WTC11 (cell line): ENCODE results near the gene SLC10A3. TPM values are rescaled to one million over a fixed set of nuclear protein-coding genes. Genes with fewer than 3 reads are reported as not detected.

Experiments
- ATAC-seq: fragments of 200-7000 bp; cut with Tn5 transposase; 2 replicates; pipeline ENCODE4 v1.10.0; 2021; ENCODE audit warnings: mild to moderate bottlenecking, moderate library complexity
- CTCF ChIA-PET: fragments of 300-600 bp; sonication (Branson Sonifier 250); formaldehyde crosslinking; loops from one replicate; lab custom pipeline; 2021; ENCODE audit warnings: antibody characterized with exemption; lab: Charles Lee
- POLR2A ChIA-PET: fragments of 350-600 bp; sonication (Branson Sonifier 250); formaldehyde crosslinking; loops from one replicate; lab custom pipeline; 2021; ENCODE audit warnings: antibody characterized with exemption; lab: Charles Lee
- DNase-seq: peaks from one replicate; pipeline ENCODE4 v3.0.0; 2021; ENCODE audit warnings: low spot score
- H3K27ac Mint-ChIP-seq: 2 replicates; pipeline ENCODE4 v1.8.0; 2021; ENCODE audit warnings: mixed read lengths
- H3K27me3 Mint-ChIP-seq: 2 replicates; pipeline ENCODE4 v1.8.0; 2021; ENCODE audit warnings: low read depth, mild to moderate bottlenecking, moderate library complexity, mixed read lengths
- H3K36me3 Mint-ChIP-seq: 2 replicates; pipeline ENCODE4 v1.8.0; 2021; ENCODE audit warnings: mixed read lengths
- H3K4me1 Mint-ChIP-seq: 2 replicates; pipeline ENCODE4 v1.8.0; 2022; ENCODE audit warnings: mixed read lengths
- H3K4me3 Mint-ChIP-seq: 2 replicates; pipeline ENCODE4 v1.8.0; 2021; ENCODE audit warnings: mild to moderate bottlenecking, moderate library complexity, mixed read lengths
- H3K9me3 Mint-ChIP-seq: 2 replicates; pipeline ENCODE4 v1.8.0; 2021; ENCODE audit warnings: mixed read lengths
- ATF1 ChIP-seq: sonication (generic); formaldehyde crosslinking; IDR thresholded peaks from 2 replicates; pipeline ENCODE4 v1.8.1; 2023; ENCODE audit warnings: mild to moderate bottlenecking, moderate library complexity, missing genetic modification reagents
- CREM ChIP-seq: sonication (generic); formaldehyde crosslinking; IDR thresholded peaks from 2 replicates; pipeline ENCODE4 v1.8.1; 2022; ENCODE audit warnings: mild to moderate bottlenecking, missing genetic modification reagents, moderate library complexity
- ESRRA ChIP-seq: sonication (generic); formaldehyde crosslinking; IDR thresholded peaks from 2 replicates; pipeline ENCODE4 v1.8.1; 2022; ENCODE audit warnings: mild to moderate bottlenecking, missing genetic modification reagents, borderline replicate concordance
- FOXK1 ChIP-seq: sonication (generic); formaldehyde crosslinking; IDR thresholded peaks from 2 replicates; pipeline ENCODE4 v1.8.0; 2022; ENCODE audit warnings: mild to moderate bottlenecking, moderate library complexity, missing genetic modification reagents
- GABPB1 ChIP-seq: sonication (generic); formaldehyde crosslinking; IDR thresholded peaks from 2 replicates; pipeline ENCODE4 v1.8.1; 2023; ENCODE audit warnings: mild to moderate bottlenecking, missing genetic modification reagents
- NFATC4 ChIP-seq: fragments of 250-450 bp; sonication (Bioruptor Pico); IDR thresholded peaks from 2 replicates; pipeline ENCODE4 v1.9.0; 2021; ENCODE audit warnings: mild to moderate bottlenecking
- NFE2L1 ChIP-seq: sonication (generic); formaldehyde crosslinking; IDR thresholded peaks from 2 replicates; pipeline ENCODE4 v1.8.1; 2023; ENCODE audit warnings: missing genetic modification reagents
- NR2C2 ChIP-seq: sonication (generic); formaldehyde crosslinking; IDR thresholded peaks from 2 replicates; pipeline ENCODE4 v1.8.0; 2022; ENCODE audit warnings: mild to moderate bottlenecking, missing genetic modification reagents
- SOX15 ChIP-seq: fragments of 250-450 bp; sonication (Bioruptor Pico); IDR thresholded peaks from 2 replicates; pipeline ENCODE4 v1.9.0; 2021; ENCODE audit warnings: mild to moderate bottlenecking
- SP1 ChIP-seq: sonication (generic); formaldehyde crosslinking; conservative IDR thresholded peaks from 2 replicates; pipeline ENCODE4 v1.8.1; 2022; ENCODE audit warnings: missing genetic modification reagents
- TEAD1 ChIP-seq: sonication (generic); formaldehyde crosslinking; IDR thresholded peaks from 2 replicates; pipeline ENCODE4 v1.8.0; 2022; ENCODE audit warnings: mild to moderate bottlenecking, missing genetic modification reagents
- ZBTB21 ChIP-seq: sonication (generic); formaldehyde crosslinking; IDR thresholded peaks from 2 replicates; pipeline ENCODE4 v1.8.1; 2023; ENCODE audit warnings: mild to moderate bottlenecking, missing genetic modification reagents, borderline replicate concordance
- ZNF219 ChIP-seq: sonication (generic); formaldehyde crosslinking; IDR thresholded peaks from 2 replicates; pipeline ENCODE4 v1.8.0; 2023; ENCODE audit warnings: missing genetic modification reagents, mild to moderate bottlenecking, borderline replicate concordance
- total RNA-seq: library from RNA; stranded (reverse); gene quantifications from 3 replicates; pipeline ENCODE4 v1.2.3, GENCODE V29; 2021
- TF ChIP-seq, protein P1 (sequence below): sonication (generic); formaldehyde crosslinking; IDR thresholded peaks from 2 replicates; pipeline ENCODE4 v1.8.1; 2022; ENCODE audit warnings: low read depth, mild to moderate bottlenecking, moderate library complexity, missing genetic modification reagents, borderline replicate concordance
- TF ChIP-seq, protein P2 (sequence below): sonication (generic); formaldehyde crosslinking; IDR thresholded peaks from 2 replicates; pipeline ENCODE4 v1.8.1; 2022; ENCODE audit warnings: mild to moderate bottlenecking, moderate library complexity, missing genetic modification reagents
- TF ChIP-seq, protein P3 (sequence below): sonication (generic); formaldehyde crosslinking; IDR thresholded peaks from 2 replicates; pipeline ENCODE4 v1.8.0; 2023; ENCODE audit warnings: mild to moderate bottlenecking, missing genetic modification reagents
- TF ChIP-seq, protein P4 (sequence below): fragments of 250-450 bp; sonication (Bioruptor Pico); IDR thresholded peaks from 2 replicates; pipeline ENCODE4 v1.9.0; 2021; ENCODE audit warnings: mild to moderate bottlenecking, borderline replicate concordance
- TF ChIP-seq, protein P5 (sequence below): sonication (generic); formaldehyde crosslinking; IDR thresholded peaks from 2 replicates; pipeline ENCODE4 v1.8.1; 2023; ENCODE audit warnings: mild to moderate bottlenecking, missing genetic modification reagents
- TF ChIP-seq, protein P6 (sequence below): sonication (generic); formaldehyde crosslinking; IDR thresholded peaks from 2 replicates; pipeline ENCODE4 v1.8.1; 2022; ENCODE audit warnings: low read depth, missing genetic modification reagents, borderline replicate concordance
- TF ChIP-seq, protein P7 (sequence below): sonication (generic); formaldehyde crosslinking; IDR thresholded peaks from 2 replicates; pipeline ENCODE4 v1.8.0; 2022; ENCODE audit warnings: mild to moderate bottlenecking, missing genetic modification reagents
- TF ChIP-seq, protein P8 (sequence below): sonication (generic); formaldehyde crosslinking; IDR thresholded peaks from 2 replicates; pipeline ENCODE4 v1.8.0; 2022; ENCODE audit warnings: mild to moderate bottlenecking, missing genetic modification reagents

Gene SLC10A3
- total RNA-seq, 1 experiment from 2014 or later: 9.8 TPM

DNA sequence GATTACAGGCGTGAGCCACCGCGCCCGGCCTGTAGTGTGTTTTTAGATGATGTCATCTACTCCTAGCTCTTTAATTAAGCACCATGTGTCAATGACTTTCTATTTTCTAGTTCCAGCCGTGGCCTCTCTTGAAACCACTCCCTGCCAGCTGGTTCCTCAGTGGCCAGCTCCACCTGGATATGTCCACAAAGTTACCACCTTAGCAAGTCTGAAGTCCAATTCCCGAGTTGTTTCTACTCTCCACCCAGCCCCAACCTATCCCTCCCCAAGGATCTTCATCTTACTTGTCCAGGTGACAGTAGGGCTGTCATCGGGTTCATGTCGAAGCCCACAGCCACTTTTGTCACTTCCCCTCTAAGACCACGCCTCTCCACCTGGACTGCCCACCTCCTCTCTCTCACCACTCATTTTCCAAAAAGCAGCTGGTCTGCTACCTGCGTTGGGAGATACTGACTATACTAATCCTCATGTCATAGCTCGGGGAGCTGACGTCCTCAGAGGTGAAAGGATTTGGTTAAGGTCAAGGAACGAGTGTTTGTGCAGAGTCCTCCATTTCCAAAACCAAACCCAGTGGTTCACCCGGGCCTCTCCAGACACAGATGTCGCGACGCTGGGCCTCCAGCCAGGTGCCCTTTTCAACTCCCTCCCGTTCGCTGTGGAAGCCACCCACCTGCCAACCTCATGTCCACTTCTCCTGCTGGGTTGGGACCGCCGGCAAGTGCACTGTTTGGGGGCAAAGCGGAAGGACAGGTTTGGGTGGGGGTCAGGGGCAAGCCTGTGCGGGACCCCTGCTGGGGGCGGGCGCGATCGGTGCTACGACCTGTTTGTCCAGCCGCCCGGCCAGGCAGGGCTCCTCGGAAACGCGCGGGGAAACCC lies 24.9 kb upstream of the SLC10A3 start:
- Mint-ChIP-seq H3K36me3 (peaks cover 5% of the 10 kb centered on the region; the same call in 1 of the 2 replicates), H3K27me3 (peaks cover 11% of the 10 kb centered on the region; the same call in 1 of the 2 replicates), H3K4me1 (peaks cover 14% of the 10 kb centered on the region), H3K9me3 (no peaks in the 10 kb centered on the region), H3K4me3 (peak overlapping the region; percentile 73), H3K27ac (no peak overlapping the region)
- ATAC-seq: no peak
- ChIA-PET POLR2A (no interaction called here), CTCF (interaction anchor here (1.6 kb wide), 1 partner anchor 12 kb away, joined by 3 read pairs; no protein-coding TSS in a partner anchor)
- TF ChIP-seq ESRRA (CRISPR knock-in tag): no peak
- TF ChIP-seq, protein P1, sequence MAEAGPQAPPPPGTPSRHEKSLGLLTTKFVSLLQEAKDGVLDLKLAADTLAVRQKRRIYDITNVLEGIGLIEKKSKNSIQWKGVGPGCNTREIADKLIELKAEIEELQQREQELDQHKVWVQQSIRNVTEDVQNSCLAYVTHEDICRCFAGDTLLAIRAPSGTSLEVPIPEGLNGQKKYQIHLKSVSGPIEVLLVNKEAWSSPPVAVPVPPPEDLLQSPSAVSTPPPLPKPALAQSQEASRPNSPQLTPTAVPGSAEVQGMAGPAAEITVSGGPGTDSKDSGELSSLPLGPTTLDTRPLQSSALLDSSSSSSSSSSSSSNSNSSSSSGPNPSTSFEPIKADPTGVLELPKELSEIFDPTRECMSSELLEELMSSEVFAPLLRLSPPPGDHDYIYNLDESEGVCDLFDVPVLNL (CRISPR knock-in tag): no peak
- no peak for TF ChIP-seq GABPB1 (CRISPR knock-in tag)
- no peak for TF ChIP-seq ATF1 (CRISPR knock-in tag)
- no peak for TF ChIP-seq TEAD1 (CRISPR knock-in tag)
- TF ChIP-seq, protein P2, sequence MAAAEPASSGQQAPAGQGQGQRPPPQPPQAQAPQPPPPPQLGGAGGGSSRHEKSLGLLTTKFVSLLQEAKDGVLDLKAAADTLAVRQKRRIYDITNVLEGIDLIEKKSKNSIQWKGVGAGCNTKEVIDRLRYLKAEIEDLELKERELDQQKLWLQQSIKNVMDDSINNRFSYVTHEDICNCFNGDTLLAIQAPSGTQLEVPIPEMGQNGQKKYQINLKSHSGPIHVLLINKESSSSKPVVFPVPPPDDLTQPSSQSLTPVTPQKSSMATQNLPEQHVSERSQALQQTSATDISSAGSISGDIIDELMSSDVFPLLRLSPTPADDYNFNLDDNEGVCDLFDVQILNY (CRISPR knock-in tag): no peak
- no peak for TF ChIP-seq CREM (CRISPR knock-in tag)
- TF ChIP-seq, protein P3, sequence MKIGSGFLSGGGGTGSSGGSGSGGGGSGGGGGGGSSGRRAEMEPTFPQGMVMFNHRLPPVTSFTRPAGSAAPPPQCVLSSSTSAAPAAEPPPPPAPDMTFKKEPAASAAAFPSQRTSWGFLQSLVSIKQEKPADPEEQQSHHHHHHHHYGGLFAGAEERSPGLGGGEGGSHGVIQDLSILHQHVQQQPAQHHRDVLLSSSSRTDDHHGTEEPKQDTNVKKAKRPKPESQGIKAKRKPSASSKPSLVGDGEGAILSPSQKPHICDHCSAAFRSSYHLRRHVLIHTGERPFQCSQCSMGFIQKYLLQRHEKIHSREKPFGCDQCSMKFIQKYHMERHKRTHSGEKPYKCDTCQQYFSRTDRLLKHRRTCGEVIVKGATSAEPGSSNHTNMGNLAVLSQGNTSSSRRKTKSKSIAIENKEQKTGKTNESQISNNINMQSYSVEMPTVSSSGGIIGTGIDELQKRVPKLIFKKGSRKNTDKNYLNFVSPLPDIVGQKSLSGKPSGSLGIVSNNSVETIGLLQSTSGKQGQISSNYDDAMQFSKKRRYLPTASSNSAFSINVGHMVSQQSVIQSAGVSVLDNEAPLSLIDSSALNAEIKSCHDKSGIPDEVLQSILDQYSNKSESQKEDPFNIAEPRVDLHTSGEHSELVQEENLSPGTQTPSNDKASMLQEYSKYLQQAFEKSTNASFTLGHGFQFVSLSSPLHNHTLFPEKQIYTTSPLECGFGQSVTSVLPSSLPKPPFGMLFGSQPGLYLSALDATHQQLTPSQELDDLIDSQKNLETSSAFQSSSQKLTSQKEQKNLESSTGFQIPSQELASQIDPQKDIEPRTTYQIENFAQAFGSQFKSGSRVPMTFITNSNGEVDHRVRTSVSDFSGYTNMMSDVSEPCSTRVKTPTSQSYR: no peak
- TF ChIP-seq NFE2L1 (CRISPR knock-in tag): no peak
- no peak for TF ChIP-seq ZNF219 (CRISPR knock-in tag)
- TF ChIP-seq, protein P4, sequence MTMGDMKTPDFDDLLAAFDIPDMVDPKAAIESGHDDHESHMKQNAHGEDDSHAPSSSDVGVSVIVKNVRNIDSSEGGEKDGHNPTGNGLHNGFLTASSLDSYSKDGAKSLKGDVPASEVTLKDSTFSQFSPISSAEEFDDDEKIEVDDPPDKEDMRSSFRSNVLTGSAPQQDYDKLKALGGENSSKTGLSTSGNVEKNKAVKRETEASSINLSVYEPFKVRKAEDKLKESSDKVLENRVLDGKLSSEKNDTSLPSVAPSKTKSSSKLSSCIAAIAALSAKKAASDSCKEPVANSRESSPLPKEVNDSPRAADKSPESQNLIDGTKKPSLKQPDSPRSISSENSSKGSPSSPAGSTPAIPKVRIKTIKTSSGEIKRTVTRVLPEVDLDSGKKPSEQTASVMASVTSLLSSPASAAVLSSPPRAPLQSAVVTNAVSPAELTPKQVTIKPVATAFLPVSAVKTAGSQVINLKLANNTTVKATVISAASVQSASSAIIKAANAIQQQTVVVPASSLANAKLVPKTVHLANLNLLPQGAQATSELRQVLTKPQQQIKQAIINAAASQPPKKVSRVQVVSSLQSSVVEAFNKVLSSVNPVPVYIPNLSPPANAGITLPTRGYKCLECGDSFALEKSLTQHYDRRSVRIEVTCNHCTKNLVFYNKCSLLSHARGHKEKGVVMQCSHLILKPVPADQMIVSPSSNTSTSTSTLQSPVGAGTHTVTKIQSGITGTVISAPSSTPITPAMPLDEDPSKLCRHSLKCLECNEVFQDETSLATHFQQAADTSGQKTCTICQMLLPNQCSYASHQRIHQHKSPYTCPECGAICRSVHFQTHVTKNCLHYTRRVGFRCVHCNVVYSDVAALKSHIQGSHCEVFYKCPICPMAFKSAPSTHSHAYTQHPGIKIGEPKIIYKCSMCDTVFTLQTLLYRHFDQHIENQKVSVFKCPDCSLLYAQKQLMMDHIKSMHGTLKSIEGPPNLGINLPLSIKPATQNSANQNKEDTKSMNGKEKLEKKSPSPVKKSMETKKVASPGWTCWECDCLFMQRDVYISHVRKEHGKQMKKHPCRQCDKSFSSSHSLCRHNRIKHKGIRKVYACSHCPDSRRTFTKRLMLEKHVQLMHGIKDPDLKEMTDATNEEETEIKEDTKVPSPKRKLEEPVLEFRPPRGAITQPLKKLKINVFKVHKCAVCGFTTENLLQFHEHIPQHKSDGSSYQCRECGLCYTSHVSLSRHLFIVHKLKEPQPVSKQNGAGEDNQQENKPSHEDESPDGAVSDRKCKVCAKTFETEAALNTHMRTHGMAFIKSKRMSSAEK (CRISPR knock-in tag): no peak
- no peak for DNase-seq

DNA sequence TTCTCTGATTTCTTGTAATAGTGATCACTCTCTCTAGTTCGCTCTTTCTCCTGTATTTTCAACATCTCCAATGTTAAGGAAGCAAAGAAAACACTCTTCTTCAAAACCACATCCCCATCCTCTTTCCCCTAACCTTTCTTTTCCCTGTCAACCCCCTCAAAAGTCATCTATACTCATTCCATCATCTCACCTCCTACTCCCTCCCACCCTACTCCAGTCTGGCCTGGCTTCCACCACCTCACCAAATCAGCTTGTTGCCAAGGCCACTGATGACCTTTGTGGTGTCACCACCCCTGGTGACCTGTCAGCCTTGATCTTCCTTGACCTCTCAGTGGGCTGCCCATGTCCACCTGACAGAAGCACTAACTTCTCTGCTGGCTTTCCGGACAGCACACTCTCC lies 23.3 kb upstream of the SLC10A3 start:
- ChIA-PET POLR2A (no interaction called here), CTCF (no interaction called here)
- Mint-ChIP-seq H3K27me3 (peaks cover 3% of the 10 kb centered on the region; the same call in 1 of the 2 replicates), H3K4me1 (peaks cover 14% of the 10 kb centered on the region), H3K27ac (peak overlapping the region; percentile 65; the same call in 1 of the 2 replicates), H3K4me3 (peak overlapping the region; percentile 34; the same call in 1 of the 2 replicates), H3K9me3 (no peaks in the 10 kb centered on the region), H3K36me3 (peaks cover 15% of the 10 kb centered on the region)
- no peak for DNase-seq
- ATAC-seq: no peak
- TF ChIP-seq, protein P5, sequence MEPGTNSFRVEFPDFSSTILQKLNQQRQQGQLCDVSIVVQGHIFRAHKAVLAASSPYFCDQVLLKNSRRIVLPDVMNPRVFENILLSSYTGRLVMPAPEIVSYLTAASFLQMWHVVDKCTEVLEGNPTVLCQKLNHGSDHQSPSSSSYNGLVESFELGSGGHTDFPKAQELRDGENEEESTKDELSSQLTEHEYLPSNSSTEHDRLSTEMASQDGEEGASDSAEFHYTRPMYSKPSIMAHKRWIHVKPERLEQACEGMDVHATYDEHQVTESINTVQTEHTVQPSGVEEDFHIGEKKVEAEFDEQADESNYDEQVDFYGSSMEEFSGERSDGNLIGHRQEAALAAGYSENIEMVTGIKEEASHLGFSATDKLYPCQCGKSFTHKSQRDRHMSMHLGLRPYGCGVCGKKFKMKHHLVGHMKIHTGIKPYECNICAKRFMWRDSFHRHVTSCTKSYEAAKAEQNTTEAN (CRISPR knock-in tag): no peak
- TF ChIP-seq NR2C2 (CRISPR knock-in tag): no peak
- no peak for TF ChIP-seq SOX15
- TF ChIP-seq SP1 (CRISPR knock-in tag): no peak
- TF ChIP-seq, protein P6, sequence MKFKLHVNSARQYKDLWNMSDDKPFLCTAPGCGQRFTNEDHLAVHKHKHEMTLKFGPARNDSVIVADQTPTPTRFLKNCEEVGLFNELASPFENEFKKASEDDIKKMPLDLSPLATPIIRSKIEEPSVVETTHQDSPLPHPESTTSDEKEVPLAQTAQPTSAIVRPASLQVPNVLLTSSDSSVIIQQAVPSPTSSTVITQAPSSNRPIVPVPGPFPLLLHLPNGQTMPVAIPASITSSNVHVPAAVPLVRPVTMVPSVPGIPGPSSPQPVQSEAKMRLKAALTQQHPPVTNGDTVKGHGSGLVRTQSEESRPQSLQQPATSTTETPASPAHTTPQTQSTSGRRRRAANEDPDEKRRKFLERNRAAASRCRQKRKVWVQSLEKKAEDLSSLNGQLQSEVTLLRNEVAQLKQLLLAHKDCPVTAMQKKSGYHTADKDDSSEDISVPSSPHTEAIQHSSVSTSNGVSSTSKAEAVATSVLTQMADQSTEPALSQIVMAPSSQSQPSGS (CRISPR knock-in tag): no peak
- TF ChIP-seq ZBTB21: no peak
- no peak for TF ChIP-seq NFATC4
- TF ChIP-seq, protein P7, sequence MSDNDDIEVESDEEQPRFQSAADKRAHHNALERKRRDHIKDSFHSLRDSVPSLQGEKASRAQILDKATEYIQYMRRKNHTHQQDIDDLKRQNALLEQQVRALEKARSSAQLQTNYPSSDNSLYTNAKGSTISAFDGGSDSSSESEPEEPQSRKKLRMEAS (CRISPR knock-in tag): no peak
- TF ChIP-seq, protein P8, sequence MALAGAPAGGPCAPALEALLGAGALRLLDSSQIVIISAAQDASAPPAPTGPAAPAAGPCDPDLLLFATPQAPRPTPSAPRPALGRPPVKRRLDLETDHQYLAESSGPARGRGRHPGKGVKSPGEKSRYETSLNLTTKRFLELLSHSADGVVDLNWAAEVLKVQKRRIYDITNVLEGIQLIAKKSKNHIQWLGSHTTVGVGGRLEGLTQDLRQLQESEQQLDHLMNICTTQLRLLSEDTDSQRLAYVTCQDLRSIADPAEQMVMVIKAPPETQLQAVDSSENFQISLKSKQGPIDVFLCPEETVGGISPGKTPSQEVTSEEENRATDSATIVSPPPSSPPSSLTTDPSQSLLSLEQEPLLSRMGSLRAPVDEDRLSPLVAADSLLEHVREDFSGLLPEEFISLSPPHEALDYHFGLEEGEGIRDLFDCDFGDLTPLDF (CRISPR knock-in tag): no peak
- TF ChIP-seq FOXK1: no peak
